Neural progenitor cell (in vitro differentiated cells): ENCODE measurements around the gene TMEM51. TPM values are rescaled to one million over a fixed set of nuclear protein-coding genes. Genes with fewer than 3 reads are reported as not detected.

ENCODE experiments used
- DNase-seq: peaks from one replicate; pipeline ENCODE4 v3.0.0-alpha.2; 2016; ENCODE audit warnings: low spot score
- H2AFZ ChIP-seq: fragments of 200-600 bp; sonication (generic); replicated peaks from 2 replicates; pipeline ENCODE4 v1.6.1; 2016; ENCODE audit warnings: antibody characterized with exemption
- H3F3A ChIP-seq: fragments of 200-600 bp; sonication (generic); 2 replicates; pipeline ENCODE4 v1.6.1; 2016; ENCODE audit warnings: antibody characterized with exemption, low read depth
- H3K27ac ChIP-seq: fragments of 200-600 bp; sonication (generic); 2 replicates; pipeline ENCODE4 v1.5.1; 2016; ENCODE audit warnings: mild to moderate bottlenecking
- H3K27me3 ChIP-seq: fragments of 200-600 bp; sonication (generic); 2 replicates; pipeline ENCODE4 v1.6.1; 2016; ENCODE audit warnings: mild to moderate bottlenecking, moderate library complexity
- H3K36me3 ChIP-seq: fragments of 200-600 bp; sonication (generic); 2 replicates; pipeline ENCODE4 v1.5.1; 2016
- H3K4me1 ChIP-seq: fragments of 200-600 bp; sonication (generic); 2 replicates; pipeline ENCODE4 v1.6.1; 2016; ENCODE audit warnings: mixed run types
- H3K4me2 ChIP-seq: fragments of 200-600 bp; sonication (generic); 2 replicates; pipeline ENCODE4 v1.6.1; 2016
- H3K4me3 ChIP-seq: fragments of 200-600 bp; sonication (generic); 2 replicates; pipeline ENCODE4 v1.5.1; 2016
- H3K79me2 ChIP-seq: fragments of 200-600 bp; sonication (generic); 2 replicates; pipeline ENCODE4 v1.6.1; 2016; ENCODE audit warnings: low read depth
- H3K9ac ChIP-seq: fragments of 200-600 bp; sonication (generic); 2 replicates; pipeline ENCODE4 v1.6.1; 2016
- H3K9me3 ChIP-seq: fragments of 200-600 bp; sonication (generic); 2 replicates; pipeline ENCODE4 v1.5.1; 2016; ENCODE audit warnings: low read depth
- H4K20me1 ChIP-seq: fragments of 200-600 bp; sonication (generic); 2 replicates; pipeline ENCODE4 v1.6.1; 2016; ENCODE audit warnings: low read depth
- H3K27ac Mint-ChIP-seq: 3 replicates; pipeline ENCODE4 v1.8.0; 2021; ENCODE audit warnings: mixed read lengths
- H3K27me3 Mint-ChIP-seq: 2 replicates; pipeline ENCODE4 v1.8.0; 2022; ENCODE audit warnings: low read depth, mild to moderate bottlenecking, inconsistent platforms, moderate library complexity, mixed read lengths; ENCODE audit not compliant: insufficient read depth
- H3K36me3 Mint-ChIP-seq: 3 replicates; pipeline ENCODE4 v1.8.0; 2021; ENCODE audit warnings: mixed read lengths
- H3K4me1 Mint-ChIP-seq: 3 replicates; pipeline ENCODE4 v1.8.0; 2021; ENCODE audit warnings: mixed read lengths
- H3K4me3 Mint-ChIP-seq: 3 replicates; pipeline ENCODE4 v1.8.0; 2021; ENCODE audit warnings: mild to moderate bottlenecking, moderate library complexity, mixed read lengths
- H3K9me3 Mint-ChIP-seq: 3 replicates; pipeline ENCODE4 v1.8.0; 2020; ENCODE audit warnings: mixed read lengths
- CTCF ChIP-seq: fragments of 200-600 bp; sonication (generic); IDR thresholded peaks from 2 replicates; pipeline ENCODE4 v1.5.1; 2017; ENCODE audit warnings: antibody characterized with exemption, mild to moderate bottlenecking
- EZH2 ChIP-seq: fragments of 200-600 bp; sonication (generic); IDR thresholded peaks from 2 replicates; pipeline ENCODE4 v1.6.1; 2017; ENCODE audit warnings: antibody characterized with exemption, mild to moderate bottlenecking, moderate library complexity
- EZH2phosphoT487 ChIP-seq: fragments of 200-600 bp; sonication (generic); IDR thresholded peaks from 2 replicates; pipeline ENCODE4 v1.6.1; 2017; ENCODE audit warnings: antibody characterized with exemption
- total RNA-seq: library from RNA; depleted of rRNA; stranded (reverse); fragments of >200 nt; gene quantifications from 2 replicates; pipeline ENCODE4 v1.2.3, GENCODE V29; 2015; ENCODE audit warnings: low replicate concordance

The TMEM51 gene
- total RNA-seq, 1 donor from 2014 or later = 5.2 TPM

GRCh38 chr1:15210651-15211375, 57.3 kb downstream of the TMEM51 start:
- TF ChIP-seq CTCF (no peak), EZH2phosphoT487 (no peak), EZH2 (no peak)
- Histone ChIP-seq H3K9me3 (no peaks in the 10 kb centered on the region), H3K9ac (no peak overlapping the region), H3K27me3 (no peaks in the 10 kb centered on the region), H3K27ac (no peak overlapping the region), H2AFZ (no peak overlapping the region), H3K4me3 (no peak overlapping the region), H3F3A (peaks cover 57% of the 10 kb centered on the region), H4K20me1 (no peaks in the 10 kb centered on the region), H3K36me3 (no peaks in the 10 kb centered on the region), H3K4me1 (peaks cover 51% of the 10 kb centered on the region), H3K4me2 (no peak overlapping the region), H3K79me2 (no peaks in the 10 kb centered on the region)
- no peak for DNase-seq
- H3K4me1 Mint-ChIP-seq = peaks cover 62% of the 10 kb centered on the region
- peaks cover 5% of the 10 kb centered on the region for H3K27me3 Mint-ChIP-seq
- no peak overlapping the region for H3K27ac Mint-ChIP-seq
- no peak overlapping the region for H3K4me3 Mint-ChIP-seq
- H3K36me3 Mint-ChIP-seq = no peaks in the 10 kb centered on the region
- H3K9me3 Mint-ChIP-seq = no peaks in the 10 kb centered on the region

- H3K9me3 ChIP-seq = no peaks in the 10 kb centered on the region
- H2AFZ ChIP-seq = no peak overlapping the region
- peaks cover 53% of the 10 kb centered on the region for H3F3A ChIP-seq
- Mint-ChIP-seq H3K4me1 (peaks cover 59% of the 10 kb centered on the region), H3K27ac (no peak overlapping the region), H3K9me3 (no peaks in the 10 kb centered on the region), H3K4me3 (no peak overlapping the region), H3K27me3 (peaks cover 5% of the 10 kb centered on the region), H3K36me3 (no peaks in the 10 kb centered on the region)
- no peaks in the 10 kb centered on the region for H3K27me3 ChIP-seq
- H3K36me3 ChIP-seq = no peaks in the 10 kb centered on the region
- H3K4me3 ChIP-seq = no peak overlapping the region
- no peaks in the 10 kb centered on the region for H3K79me2 ChIP-seq
- H3K4me1 ChIP-seq = peaks cover 48% of the 10 kb centered on the region
- H3K4me2 ChIP-seq = no peak overlapping the region
- DNase-seq = no peak
- TF ChIP-seq EZH2 = no peak
- TF ChIP-seq EZH2phosphoT487 = no peak
- no peak overlapping the region for H3K9ac ChIP-seq
- H4K20me1 ChIP-seq = no peaks in the 10 kb centered on the region
- no peak overlapping the region for H3K27ac ChIP-seq
These were observed 57.9 kb downstream of the TMEM51 start for GRCh38 chr1:15211424-15211823.

- Histone ChIP-seq H3K27ac (no peak overlapping the region), H3K9me3 (no peaks in the 10 kb centered on the region), H3F3A (peaks cover 43% of the 10 kb centered on the region), H2AFZ (no peak overlapping the region), H3K4me2 (peak overlapping the region; percentile 62), H4K20me1 (no peaks in the 10 kb centered on the region), H3K9ac (no peak overlapping the region), H3K79me2 (no peaks in the 10 kb centered on the region), H3K4me1 (peaks cover 41% of the 10 kb centered on the region), H3K27me3 (no peaks in the 10 kb centered on the region), H3K4me3 (no peak overlapping the region), H3K36me3 (no peaks in the 10 kb centered on the region)
- Mint-ChIP-seq H3K27ac (peak overlapping the region; percentile 64), H3K4me3 (peak overlapping the region; percentile 1), H3K4me1 (peaks cover 54% of the 10 kb centered on the region), H3K9me3 (peaks cover 3% of the 10 kb centered on the region), H3K36me3 (peaks cover 7% of the 10 kb centered on the region), H3K27me3 (peaks cover 4% of the 10 kb centered on the region)
- TF ChIP-seq EZH2 (no peak), EZH2phosphoT487 (no peak), CTCF (no peak)
- peak; percentile 17 for DNase-seq
These were observed 58.8 kb downstream of the TMEM51 start for GRCh38 chr1:15212216-15212953.

GRCh38 chr1:15212954-15213291, 59.4 kb downstream of the TMEM51 start:
- Mint-ChIP-seq H3K27ac (peak overlapping the region; percentile 64), H3K4me3 (peak overlapping the region; percentile 1)
- no peak overlapping the region for H3K4me3 ChIP-seq

More at GRCh38 chr1:15212954-15213291, 59.4 kb downstream of the TMEM51 start:
- Histone ChIP-seq H3K9me3 (no peaks in the 10 kb centered on the region), H3K27me3 (no peaks in the 10 kb centered on the region), H3K4me1 (peaks cover 36% of the 10 kb centered on the region), H4K20me1 (no peaks in the 10 kb centered on the region), H2AFZ (no peak overlapping the region), H3K9ac (no peak overlapping the region), H3K27ac (peak overlapping the region; percentile 83), H3F3A (peaks cover 38% of the 10 kb centered on the region), H3K4me2 (peak overlapping the region; percentile 62), H3K79me2 (no peaks in the 10 kb centered on the region), H3K36me3 (no peaks in the 10 kb centered on the region)
- H3K27me3 Mint-ChIP-seq = peaks cover 2% of the 10 kb centered on the region
- peak; percentile 60 for DNase-seq
- H3K9me3 Mint-ChIP-seq = peaks cover 8% of the 10 kb centered on the region
- peaks cover 48% of the 10 kb centered on the region for H3K4me1 Mint-ChIP-seq
- TF ChIP-seq CTCF (no peak), EZH2phosphoT487 (no peak), EZH2 (no peak)
- peaks cover 11% of the 10 kb centered on the region for H3K36me3 Mint-ChIP-seq
